NB4 (cell line): ENCODE results near the gene AGER.

ENCODE experiments used
- DNase-seq: peaks from one replicate; pipeline ENCODE4 v3.0.0; 2010; ENCODE audit warnings: low read depth
- H3K4me3 ChIP-seq: one replicate; pipeline ENCODE4 v1.5.1; 2011; ENCODE audit warnings: mild to moderate bottlenecking, low read depth, low read length, moderate library complexity
- MYC ChIP-seq: IDR thresholded peaks from 2 replicates; pipeline ENCODE4 v1.6.1; 2011; ENCODE audit warnings: low read depth, low read length
- POLR2A ChIP-seq: IDR thresholded peaks from 2 replicates; pipeline ENCODE4 v1.6.1; 2011; ENCODE audit warnings: mild to moderate bottlenecking; ENCODE audit not compliant: insufficient read length; ENCODE audit errors: extremely low read depth
- TF ChIP-seq, protein P1 (sequence below): IDR thresholded peaks from one replicate; pipeline ENCODE4 v1.5.1; 2012; ENCODE audit warnings: low read depth, low read length
- TF ChIP-seq, protein P2 (sequence below): IDR thresholded peaks from 2 replicates; pipeline ENCODE4 v1.6.1; 2011; ENCODE audit warnings: low read depth, low read length

AGER gene

DNA sequence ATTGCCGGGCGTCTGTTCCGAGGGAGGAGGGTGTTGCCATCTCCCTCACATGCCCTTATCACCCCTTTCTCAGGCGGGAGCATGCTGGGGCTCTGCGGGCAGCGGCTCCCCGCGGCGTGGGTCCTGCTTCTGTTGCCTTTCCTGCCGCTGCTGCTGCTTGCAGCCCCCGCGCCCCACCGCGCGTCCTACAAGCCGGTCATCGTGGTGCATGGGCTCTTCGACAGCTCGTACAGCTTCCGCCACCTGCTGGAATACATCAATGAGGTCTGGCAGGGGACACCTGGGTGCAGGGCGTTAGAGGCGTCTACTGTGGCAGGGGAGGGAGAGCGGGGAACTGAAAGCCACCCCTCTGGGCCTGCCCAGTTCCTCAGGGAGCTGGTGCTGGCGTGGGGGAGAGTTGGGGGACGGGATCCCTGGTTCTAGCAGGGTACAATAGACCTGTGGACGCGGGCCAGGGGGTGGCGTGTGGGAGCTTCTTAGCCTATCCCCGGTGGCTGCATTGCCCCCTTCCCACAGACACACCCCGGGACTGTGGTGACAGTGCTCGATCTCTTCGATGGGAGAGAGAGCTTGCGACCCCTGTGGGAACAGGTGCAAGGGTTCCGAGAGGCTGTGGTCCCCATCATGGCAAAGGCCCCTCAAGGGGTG is 29.4 kb downstream of the AGER start:
- DNase-seq: peak; percentile 84
- H3K4me3 ChIP-seq: peak overlapping the region; percentile 90
- TF ChIP-seq, protein P1, sequence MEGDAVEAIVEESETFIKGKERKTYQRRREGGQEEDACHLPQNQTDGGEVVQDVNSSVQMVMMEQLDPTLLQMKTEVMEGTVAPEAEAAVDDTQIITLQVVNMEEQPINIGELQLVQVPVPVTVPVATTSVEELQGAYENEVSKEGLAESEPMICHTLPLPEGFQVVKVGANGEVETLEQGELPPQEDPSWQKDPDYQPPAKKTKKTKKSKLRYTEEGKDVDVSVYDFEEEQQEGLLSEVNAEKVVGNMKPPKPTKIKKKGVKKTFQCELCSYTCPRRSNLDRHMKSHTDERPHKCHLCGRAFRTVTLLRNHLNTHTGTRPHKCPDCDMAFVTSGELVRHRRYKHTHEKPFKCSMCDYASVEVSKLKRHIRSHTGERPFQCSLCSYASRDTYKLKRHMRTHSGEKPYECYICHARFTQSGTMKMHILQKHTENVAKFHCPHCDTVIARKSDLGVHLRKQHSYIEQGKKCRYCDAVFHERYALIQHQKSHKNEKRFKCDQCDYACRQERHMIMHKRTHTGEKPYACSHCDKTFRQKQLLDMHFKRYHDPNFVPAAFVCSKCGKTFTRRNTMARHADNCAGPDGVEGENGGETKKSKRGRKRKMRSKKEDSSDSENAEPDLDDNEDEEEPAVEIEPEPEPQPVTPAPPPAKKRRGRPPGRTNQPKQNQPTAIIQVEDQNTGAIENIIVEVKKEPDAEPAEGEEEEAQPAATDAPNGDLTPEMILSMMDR: peak; percentile 33
- TF ChIP-seq, protein P2, sequence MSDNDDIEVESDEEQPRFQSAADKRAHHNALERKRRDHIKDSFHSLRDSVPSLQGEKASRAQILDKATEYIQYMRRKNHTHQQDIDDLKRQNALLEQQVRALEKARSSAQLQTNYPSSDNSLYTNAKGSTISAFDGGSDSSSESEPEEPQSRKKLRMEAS: peak; percentile 70
- peak; percentile 65 for TF ChIP-seq MYC
- TF ChIP-seq POLR2A: no peak

DNA sequence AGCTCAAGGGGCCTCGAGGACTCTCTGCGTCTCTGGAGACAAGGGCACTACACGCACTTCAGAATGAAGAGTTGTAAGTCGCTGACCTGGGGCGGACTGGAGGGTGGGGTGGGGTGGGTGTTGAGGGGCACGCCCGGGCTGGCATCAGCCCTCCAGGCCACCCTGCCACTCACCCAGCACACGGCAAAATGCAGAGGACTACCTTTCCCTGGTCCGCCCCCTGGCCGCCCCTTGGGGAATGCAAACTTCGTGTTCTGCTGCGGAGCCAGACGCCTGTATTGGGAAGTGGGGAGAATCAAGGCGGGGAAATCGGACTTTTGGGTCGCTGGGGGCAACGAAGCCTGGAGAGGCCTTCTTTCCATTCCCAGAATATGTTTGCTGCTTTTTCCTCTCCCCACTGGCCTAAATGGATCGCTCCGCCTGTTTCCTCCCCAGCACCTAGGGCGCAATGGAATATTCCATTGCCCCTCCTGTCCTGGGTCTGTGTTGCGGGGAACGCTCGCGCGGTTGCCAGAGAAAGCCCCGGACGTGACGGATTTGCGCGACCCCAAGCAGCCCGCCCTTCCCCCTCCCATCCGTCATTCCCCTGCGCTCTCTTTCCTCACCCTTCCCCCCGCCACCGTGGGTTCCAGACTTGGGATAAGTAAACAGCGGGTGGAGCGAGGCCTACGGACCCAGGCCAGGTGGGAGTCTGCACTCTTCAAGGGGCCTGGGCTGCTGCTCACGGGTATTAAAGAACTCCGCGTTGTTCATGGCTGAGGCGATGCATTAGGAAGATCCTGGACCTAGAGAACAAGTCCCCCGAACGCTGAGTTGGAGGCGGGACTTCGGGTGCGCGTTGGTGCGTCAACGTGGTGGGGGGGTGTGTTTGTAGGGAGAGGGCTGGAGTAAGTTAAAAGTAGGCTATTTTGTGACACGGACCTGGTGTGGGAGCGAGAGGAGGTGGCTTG is 30.2 kb downstream of the AGER start, which contains the start of gene PPT2:
Gene PPT2 (plus strand): TSS at position 578 of the 950 bp plus-strand sequence. CDS start 454 bp downstream, outside the sequence.
- DNase-seq: peak; percentile 90
- peak within 1 kb of the TSS; percentile 90 for H3K4me3 ChIP-seq
- TF ChIP-seq, protein P2: 0 out of 2 replicates have a peak, but pooled peaks have one; percentile 14
- peak; percentile 36 for TF ChIP-seq POLR2A
- TF ChIP-seq, protein P1: no peak
- peak; percentile 38; the same call in 1 of the 2 replicates for TF ChIP-seq MYC

DNA sequence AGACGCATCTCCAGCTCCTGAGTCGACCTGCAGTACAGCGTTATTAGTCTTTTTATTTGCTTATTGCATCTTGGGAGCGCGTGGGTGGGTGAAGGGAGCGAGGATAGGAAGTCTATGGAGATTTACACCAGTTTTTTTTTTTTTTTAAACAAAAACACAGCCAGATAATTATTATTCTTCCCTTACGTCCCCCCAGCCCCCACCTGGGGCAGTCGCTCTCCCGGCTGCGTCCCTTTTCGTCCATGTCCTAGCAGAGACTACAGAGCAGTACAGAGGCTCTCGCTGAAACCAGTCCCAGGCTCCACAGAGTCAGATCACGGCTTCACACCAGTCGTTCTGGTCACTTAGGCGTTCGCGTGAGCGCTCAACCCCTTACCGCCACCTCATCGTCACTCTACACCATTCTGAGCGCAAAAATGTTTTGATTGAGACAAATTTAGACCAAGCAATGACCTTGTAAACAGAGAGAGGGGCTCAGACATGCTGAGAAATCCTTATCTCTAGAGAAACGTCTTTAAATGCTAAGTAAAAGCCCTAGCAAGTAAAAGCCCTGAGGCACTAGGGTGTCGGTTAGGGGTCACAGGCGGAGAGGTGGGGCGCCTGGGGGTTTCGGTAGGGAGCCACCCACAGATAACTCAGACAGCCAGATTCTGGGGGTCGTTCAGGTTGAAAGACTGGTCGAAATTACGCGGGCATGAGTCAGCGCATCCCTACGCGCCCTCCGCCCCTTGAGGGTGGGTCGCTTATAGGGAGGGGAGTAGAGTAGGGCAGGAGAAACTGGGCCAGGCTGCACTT is 31.1 kb downstream of the AGER start:
- DNase-seq: no peak
- H3K4me3 ChIP-seq: peak overlapping the region; percentile 90
- TF ChIP-seq MYC: no peak
- TF ChIP-seq POLR2A: no peak
- TF ChIP-seq, protein P2: no peak
- TF ChIP-seq, protein P1: no peak

DNA sequence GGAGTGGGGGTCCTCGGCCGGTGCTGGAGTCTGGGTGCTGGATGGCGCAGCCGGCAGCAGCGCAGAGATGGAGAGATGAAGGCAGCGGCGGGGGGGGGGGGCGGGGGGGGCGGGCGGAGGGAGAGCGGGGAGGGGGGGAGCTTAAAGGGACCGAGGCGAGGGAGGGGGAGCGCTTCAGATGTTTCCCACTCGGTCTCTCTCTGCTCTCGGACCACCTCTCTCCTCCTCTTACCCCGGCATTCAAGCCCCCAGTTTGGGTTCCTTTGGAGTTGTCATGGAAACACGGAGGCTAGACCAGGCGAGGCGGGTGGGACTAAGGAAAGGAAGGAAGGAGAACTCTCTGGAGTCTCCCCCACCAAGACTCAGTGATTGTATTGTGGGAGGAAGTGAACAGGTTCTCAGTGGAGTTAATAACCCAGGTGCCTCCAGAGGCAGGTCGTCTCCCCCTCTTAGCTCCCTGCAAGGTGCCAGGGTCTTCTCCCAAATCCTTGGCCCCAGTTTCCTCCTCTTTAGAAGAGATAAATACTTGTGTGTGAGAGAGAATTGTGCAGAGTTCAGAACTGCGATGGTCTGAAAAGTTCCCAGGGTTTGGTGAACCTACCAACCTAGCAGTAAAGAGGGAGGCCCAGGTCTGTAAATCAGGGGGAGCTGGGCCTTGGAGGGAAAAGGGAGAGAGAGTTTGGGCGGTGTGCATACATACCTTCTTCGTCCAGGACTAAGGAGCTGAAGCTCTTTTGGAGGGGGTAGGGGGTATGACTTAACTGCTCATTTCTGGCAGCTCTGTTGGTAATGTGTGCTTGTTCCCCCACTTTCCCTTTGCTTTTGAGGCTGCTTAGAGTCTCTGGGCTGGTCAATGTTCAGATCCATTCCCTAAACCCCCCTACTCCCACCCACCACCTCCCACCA is 31.9 kb downstream of the AGER start, which contains the start of gene PRRT1:
Gene PRRT1 (minus strand): TSS at position 77 of the 906 bp plus-strand sequence. CDS start 112 bp downstream, outside the sequence.
- no peak for TF ChIP-seq POLR2A
- TF ChIP-seq, protein P1: no peak
- no peak for TF ChIP-seq MYC
- TF ChIP-seq, protein P2: no peak
- no peak within 1 kb of the TSS for H3K4me3 ChIP-seq

More for the DNA sequence above, 31.9 kb downstream of the AGER start, which contains the start of gene PRRT1:
- DNase-seq: no peak
